Measurements from ENCODE around the gene NAV2.

NAV2 gene

DNA sequence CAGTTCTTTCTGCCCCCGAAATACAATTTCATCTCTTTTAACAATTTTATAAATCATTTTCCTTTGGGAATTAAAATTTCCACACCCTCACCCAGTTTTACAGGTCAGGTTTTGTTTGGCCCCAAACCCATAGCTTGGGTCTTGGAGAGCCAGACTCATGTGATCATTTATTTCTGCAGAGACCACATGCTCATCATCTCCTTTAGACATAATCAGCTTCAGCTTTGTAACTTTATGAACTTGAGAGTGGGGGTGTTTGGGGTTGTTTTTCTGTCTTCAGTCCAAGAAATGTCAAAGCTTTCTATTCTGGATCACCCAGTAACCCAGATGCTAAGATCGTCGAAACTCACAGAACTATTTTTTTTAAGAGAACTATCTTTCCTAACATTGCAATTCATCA lies 376.7 kb downstream of the NAV2 start:
- DNase-seq (ENCODE audit: low read depth): no peak
- H3K4me3 ChIP-seq (ENCODE audit: low read length): no peak overlapping the region
- TF ChIP-seq, protein P1, sequence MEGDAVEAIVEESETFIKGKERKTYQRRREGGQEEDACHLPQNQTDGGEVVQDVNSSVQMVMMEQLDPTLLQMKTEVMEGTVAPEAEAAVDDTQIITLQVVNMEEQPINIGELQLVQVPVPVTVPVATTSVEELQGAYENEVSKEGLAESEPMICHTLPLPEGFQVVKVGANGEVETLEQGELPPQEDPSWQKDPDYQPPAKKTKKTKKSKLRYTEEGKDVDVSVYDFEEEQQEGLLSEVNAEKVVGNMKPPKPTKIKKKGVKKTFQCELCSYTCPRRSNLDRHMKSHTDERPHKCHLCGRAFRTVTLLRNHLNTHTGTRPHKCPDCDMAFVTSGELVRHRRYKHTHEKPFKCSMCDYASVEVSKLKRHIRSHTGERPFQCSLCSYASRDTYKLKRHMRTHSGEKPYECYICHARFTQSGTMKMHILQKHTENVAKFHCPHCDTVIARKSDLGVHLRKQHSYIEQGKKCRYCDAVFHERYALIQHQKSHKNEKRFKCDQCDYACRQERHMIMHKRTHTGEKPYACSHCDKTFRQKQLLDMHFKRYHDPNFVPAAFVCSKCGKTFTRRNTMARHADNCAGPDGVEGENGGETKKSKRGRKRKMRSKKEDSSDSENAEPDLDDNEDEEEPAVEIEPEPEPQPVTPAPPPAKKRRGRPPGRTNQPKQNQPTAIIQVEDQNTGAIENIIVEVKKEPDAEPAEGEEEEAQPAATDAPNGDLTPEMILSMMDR (conservative IDR thresholded peaks at IDR 0.05; ENCODE audit: low read length): no peak

DNA sequence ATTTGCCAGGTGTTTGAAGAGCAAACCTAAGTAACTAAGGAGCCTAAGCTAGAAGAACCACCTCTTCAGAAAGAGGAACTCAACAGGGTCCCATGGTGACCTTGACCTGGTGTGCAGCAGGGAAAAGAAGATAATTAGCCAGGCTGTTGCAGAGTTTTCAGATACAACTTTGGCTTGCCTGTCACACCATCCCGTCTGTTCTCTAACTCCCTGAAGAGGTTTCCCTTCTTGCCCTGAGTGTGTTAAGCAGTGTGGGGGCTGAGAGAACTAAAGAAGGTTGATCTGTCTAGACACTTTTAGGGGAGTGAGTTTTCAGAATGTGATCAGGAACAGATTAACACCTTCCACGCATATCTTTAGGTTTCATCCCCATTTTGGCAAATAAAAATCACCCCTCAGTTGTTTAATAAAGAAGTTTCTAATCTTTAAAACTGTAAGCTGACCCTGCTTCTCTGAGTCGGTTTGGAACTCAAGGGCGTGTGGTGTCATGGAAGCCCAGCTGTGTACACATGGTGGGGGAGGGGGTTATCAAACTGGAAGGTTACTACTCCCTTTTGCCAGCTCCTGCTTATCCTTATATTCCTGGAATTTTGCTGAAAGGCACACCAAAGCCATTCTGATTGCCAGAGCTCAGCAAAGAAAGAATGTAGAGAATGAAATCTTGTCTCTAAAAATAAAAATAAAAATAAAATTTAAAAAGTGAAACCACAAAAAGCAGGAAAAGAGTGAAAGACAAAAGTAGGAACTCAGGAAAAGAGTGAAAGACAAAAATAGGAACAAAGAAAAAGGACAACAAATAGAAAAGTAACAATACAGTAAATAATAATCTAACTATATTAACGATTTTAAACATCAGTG lies 377.4 kb downstream of the NAV2 start:
- TF ChIP-seq, protein P1 (conservative IDR thresholded peaks at IDR 0.05; ENCODE audit: low read length): no peak
- DNase-seq (ENCODE audit: low read depth): peak; percentile 33

DNA sequence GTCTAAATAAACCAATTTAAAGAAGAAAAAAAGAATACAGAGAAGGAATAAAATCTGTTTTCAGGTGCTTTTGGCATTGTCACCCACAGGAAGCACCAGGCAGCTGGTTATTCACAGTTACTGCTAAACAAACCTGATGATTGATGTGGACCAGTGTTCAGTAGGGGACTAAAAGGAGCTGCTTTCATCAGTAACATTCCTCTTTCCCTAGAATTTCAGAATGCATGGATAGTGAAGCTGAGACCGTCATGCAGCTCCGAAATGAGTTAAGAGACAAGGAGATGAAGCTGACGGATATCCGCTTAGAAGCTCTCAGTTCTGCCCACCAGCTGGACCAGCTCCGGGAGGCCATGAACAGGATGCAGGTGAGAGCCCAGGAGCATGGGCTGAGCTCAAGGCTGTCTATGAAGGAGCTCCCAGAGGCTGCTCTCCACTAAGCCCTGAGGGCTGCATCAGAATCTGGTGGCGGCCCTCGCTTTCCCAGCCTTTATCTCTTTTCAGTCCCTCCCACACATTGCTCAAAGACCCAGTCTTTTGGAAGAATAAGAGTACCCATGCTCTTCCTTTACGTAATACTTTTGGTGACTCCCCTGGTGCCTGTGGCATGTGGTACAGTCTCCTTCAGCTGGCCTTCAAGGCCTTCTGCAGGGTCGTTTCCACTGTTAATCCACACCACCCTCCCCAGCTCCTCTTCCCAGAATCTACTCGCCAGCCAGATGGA lies 378.2 kb downstream of the NAV2 start:
- no peak for DNase-seq (ENCODE audit: low read depth)
- TF ChIP-seq, protein P1 (conservative IDR thresholded peaks at IDR 0.05; ENCODE audit: low read length): no peak
- H3K4me3 ChIP-seq (ENCODE audit: low read length): no peak overlapping the region

More for the DNA sequence above, 377.4 kb downstream of the NAV2 start:
- no peak overlapping the region for H3K4me3 ChIP-seq (ENCODE audit: low read length)

DNA sequence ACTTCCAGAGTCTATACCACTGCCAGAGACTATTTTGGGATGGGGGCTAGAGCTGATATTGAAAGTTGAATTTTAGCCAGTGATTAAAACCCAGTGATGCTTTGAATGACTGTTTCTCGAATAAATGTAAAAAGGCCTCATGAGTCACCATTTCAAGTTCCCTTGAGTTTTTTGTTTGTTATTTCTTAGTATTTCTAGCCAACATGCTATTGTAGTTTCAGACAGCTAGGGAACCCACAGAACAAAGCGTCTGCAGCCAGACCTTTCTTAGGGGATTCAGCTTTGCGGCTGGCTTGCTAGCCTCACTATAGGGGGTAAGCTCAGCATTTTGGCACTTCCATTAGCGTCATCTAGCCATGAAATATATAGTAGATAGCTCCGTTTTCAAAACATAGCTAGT lies 381.1 kb downstream of the NAV2 start:
- no peak for DNase-seq (ENCODE audit: low read depth)
- TF ChIP-seq, protein P1 (conservative IDR thresholded peaks at IDR 0.05; ENCODE audit: low read length): no peak
- no peak overlapping the region for H3K4me3 ChIP-seq (ENCODE audit: low read length)

DNA sequence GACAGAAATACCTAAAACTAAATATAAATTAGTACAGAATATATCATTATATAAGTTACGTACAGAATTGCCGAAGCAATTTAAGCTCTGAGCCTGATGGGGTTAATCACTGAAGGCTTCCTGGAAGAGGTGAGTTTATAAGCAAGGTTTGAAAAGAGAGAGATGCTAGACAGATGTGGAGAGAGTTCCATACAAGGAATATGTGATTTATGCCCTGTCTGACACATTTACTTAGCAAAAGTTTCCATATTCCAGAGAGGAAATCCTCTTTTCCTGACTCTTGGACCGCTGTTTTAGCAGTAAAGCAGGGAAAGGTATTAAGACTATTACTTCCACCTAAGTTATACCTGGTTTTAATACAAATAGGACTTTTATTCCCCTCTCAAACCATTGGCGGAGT lies 382.6 kb downstream of the NAV2 start:
- TF ChIP-seq, protein P1 (conservative IDR thresholded peaks at IDR 0.05; ENCODE audit: low read length): no peak
- no peak for DNase-seq (ENCODE audit: low read depth)
- no peak overlapping the region for H3K4me3 ChIP-seq (ENCODE audit: low read length)

DNA sequence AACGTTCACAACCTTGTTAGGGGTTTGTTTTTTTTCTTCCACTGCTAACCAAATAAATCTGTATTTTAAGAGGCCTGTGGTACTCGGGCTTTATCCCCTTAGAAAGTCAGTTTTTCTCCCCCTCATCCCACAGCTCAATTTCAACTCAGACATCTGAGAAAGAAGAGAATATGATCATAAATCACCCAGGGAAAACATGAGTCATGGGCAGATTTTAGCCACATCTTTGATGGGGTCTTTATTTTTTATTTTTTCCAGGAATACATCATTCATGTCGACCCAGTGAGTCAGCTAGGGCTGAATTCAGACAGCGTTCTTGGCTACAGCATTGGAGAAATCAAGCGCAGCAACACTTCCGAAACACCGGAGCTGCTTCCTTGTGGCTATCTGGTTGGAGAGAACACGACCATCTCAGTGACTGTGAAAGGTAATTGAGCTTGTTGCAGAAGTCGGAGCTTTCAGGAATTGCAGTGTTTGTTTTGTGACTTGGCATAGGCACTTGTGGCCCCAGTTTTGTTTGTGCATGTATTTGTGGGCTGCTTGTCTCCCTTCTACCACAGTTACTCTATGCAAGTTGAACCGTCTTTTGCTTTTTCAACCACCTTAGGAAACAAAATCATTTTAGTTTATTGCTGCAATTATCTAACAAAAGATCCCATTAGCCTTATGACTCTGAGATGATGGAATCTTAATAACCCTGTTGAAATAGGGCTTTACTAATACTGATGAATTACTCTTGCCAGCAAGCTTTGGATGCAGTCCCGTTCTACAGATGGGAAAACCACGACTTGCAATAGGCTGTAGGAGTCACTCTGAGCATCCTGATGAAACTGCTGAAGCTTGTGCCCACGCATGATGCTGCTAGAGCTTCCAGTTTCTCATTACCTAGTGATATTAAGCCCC lies 384.9 kb downstream of the NAV2 start:
- peak; percentile 98 for DNase-seq (ENCODE audit: low read depth)
- no peak overlapping the region for H3K4me3 ChIP-seq (ENCODE audit: low read length)
- TF ChIP-seq, protein P1 (conservative IDR thresholded peaks at IDR 0.05; ENCODE audit: low read length): no peak
